HepG2 (cell line): ENCODE measurements around the gene ZNF530. TPM values are rescaled to one million over a fixed set of nuclear protein-coding genes. Genes with fewer than 3 reads are reported as not detected.

Experiments used
- ADNP ChIP-seq: sonication (generic); formaldehyde crosslinking; IDR thresholded peaks from 2 replicates; pipeline ENCODE4 v1.4.0; 2020; ENCODE audit warnings: missing genetic modification reagents
- CHD4 ChIP-seq: fragments of 200-600 bp; sonication (generic); IDR thresholded peaks from 2 replicates; pipeline ENCODE4 v1.7.0; 2017; ENCODE audit warnings: mild to moderate bottlenecking, low read length, borderline replicate concordance
- DMAP1 ChIP-seq: IDR thresholded peaks from 2 replicates; pipeline ENCODE4 v1.6.1; 2016
- HOXA7 ChIP-seq: sonication (generic); formaldehyde crosslinking; IDR thresholded peaks from 2 replicates; pipeline ENCODE4 v1.8.1; 2022; ENCODE audit warnings: mild to moderate bottlenecking, missing genetic modification reagents, moderate library complexity
- JDP2 ChIP-seq: sonication (generic); formaldehyde crosslinking; IDR thresholded peaks from 2 replicates; pipeline ENCODE4 v1.8.1; 2022; ENCODE audit warnings: missing genetic modification reagents, borderline replicate concordance
- NFKBIZ ChIP-seq: IDR thresholded peaks from 2 replicates; pipeline ENCODE4 v1.6.1; 2018; ENCODE audit warnings: missing genetic modification reagents, missing compliant biosample characterization
- ZNF142 ChIP-seq: sonication (generic); formaldehyde crosslinking; IDR thresholded peaks from 2 replicates; pipeline ENCODE4 v1.4.0; 2020; ENCODE audit warnings: missing genetic modification reagents
- ZNF614 ChIP-seq: IDR thresholded peaks from 2 replicates; pipeline ENCODE4 v1.6.1; 2018; ENCODE audit warnings: missing biosample characterization, missing genetic modification reagents, inconsistent platforms, borderline replicate concordance
- ZSCAN25 ChIP-seq: sonication (generic); formaldehyde crosslinking; IDR thresholded peaks from 2 replicates; pipeline ENCODE4 v1.8.0; 2022; ENCODE audit warnings: mild to moderate bottlenecking, missing genetic modification reagents
- polyA plus RNA-seq, 8 experiments: library from polyadenylated mRNA; depleted of rRNA in 3 of 8; stranded (reverse) in 7 of 8; unstranded in 1 of 8; fragments of >200 nt; fragmentation: Illumina TruSeq in 4 of 8; extraction: Trizol in 4 of 8; gene quantifications; 2 replicates each; pipeline versions ENCODE4 v1.2.1 to v1.2.3, GENCODE V29; 2011 to 2016; ENCODE audit warnings: low read depth in 4 of 8, missing spikeins in 1 of 8, mixed read lengths in 1 of 8; ENCODE audit not compliant: insufficient read depth in 1 of 8
- total RNA-seq, 5 experiments: library from RNA; depleted of rRNA; stranded (reverse); fragments of >200 nt; fragmentation: Illumina TruSeq; extraction: Trizol; gene quantifications; 2 replicates each; pipeline ENCODE4 v1.2.3, GENCODE V29; 2016; ENCODE audit warnings: low read depth in 1 of 5
- TF ChIP-seq, protein P1 (sequence below): sonication (generic); formaldehyde crosslinking; conservative IDR thresholded peaks from 2 replicates; pipeline ENCODE4 v1.4.0; 2020; ENCODE audit warnings: mild to moderate bottlenecking, missing genetic modification reagents, moderate library complexity
- TF ChIP-seq, protein P2 (sequence below): sonication (generic); formaldehyde crosslinking; IDR thresholded peaks from 2 replicates; pipeline ENCODE4 v1.5.1; 2020; ENCODE audit warnings: mild to moderate bottlenecking, missing genetic modification reagents, borderline replicate concordance
- TF ChIP-seq, protein P3 (sequence below): sonication (generic); formaldehyde crosslinking; IDR thresholded peaks from 2 replicates; pipeline ENCODE4 v1.5.1; 2020; ENCODE audit warnings: missing genetic modification reagents, mild to moderate bottlenecking, borderline replicate concordance
- TF ChIP-seq, protein P4 (sequence below): sonication (generic); formaldehyde crosslinking; IDR thresholded peaks from 2 replicates; pipeline ENCODE4 v1.5.0; 2020; ENCODE audit warnings: missing genetic modification reagents

The ZNF530 gene
- total and polyA plus RNA-seq, 2 of the 13 experiments (the other 11 are each of a cell fraction or from before 2014, with no cell fraction given), result 1.1 to 7.8 TPM

DNA sequence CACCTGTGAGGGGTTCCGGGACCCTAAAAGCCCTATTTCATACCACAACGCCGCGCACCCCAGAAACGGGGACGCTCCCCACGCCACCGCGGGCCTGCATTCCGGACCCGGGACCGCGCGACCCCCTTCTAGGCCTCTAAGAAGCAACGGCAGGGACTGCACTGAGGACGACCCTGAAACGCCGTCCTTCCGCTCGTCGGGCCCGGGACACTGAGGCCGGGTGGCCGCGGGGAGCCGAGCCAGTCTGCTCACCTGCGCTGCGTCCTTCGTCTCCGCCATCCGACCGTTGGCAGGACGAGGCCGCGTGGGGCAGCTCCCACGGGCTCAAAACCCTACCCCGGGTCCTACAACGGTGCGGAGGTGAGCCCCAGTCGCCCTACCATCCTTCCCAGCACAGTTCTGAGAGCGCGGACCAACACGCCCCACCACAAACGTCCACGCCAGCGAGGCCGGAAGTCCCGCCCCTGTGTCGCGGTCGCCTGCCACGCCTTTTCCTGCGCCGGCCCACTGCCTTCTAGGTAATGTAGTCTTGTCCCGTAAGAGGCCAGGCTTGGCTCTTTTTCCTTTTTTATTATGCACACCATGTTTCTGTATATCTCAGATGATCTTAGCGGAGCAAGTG is 40.2 kb upstream of the ZNF530 start, which contains the start of gene ZNF550 (continued):
- TF ChIP-seq ZNF142 (no peak), HOXA7 (no peak), JDP2 (CRISPR knock-in tag) (no peak), CHD4 (no peak), ADNP (CRISPR knock-in tag) (no peak), DMAP1 (CRISPR knock-in tag) (peak; percentile 49; the same call in 1 of the 2 replicates), NFKBIZ (no peak), ZNF614 (CRISPR knock-in tag) (no peak), ZSCAN25 (peak; percentile 54; the same call in 1 of the 2 replicates)
- TF ChIP-seq, protein P1, sequence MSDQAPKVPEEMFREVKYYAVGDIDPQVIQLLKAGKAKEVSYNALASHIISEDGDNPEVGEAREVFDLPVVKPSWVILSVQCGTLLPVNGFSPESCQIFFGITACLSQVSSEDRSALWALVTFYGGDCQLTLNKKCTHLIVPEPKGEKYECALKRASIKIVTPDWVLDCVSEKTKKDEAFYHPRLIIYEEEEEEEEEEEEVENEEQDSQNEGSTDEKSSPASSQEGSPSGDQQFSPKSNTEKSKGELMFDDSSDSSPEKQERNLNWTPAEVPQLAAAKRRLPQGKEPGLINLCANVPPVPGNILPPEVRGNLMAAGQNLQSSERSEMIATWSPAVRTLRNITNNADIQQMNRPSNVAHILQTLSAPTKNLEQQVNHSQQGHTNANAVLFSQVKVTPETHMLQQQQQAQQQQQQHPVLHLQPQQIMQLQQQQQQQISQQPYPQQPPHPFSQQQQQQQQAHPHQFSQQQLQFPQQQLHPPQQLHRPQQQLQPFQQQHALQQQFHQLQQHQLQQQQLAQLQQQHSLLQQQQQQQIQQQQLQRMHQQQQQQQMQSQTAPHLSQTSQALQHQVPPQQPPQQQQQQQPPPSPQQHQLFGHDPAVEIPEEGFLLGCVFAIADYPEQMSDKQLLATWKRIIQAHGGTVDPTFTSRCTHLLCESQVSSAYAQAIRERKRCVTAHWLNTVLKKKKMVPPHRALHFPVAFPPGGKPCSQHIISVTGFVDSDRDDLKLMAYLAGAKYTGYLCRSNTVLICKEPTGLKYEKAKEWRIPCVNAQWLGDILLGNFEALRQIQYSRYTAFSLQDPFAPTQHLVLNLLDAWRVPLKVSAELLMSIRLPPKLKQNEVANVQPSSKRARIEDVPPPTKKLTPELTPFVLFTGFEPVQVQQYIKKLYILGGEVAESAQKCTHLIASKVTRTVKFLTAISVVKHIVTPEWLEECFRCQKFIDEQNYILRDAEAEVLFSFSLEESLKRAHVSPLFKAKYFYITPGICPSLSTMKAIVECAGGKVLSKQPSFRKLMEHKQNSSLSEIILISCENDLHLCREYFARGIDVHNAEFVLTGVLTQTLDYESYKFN (CRISPR knock-in tag), result no peak
- TF ChIP-seq, protein P2, sequence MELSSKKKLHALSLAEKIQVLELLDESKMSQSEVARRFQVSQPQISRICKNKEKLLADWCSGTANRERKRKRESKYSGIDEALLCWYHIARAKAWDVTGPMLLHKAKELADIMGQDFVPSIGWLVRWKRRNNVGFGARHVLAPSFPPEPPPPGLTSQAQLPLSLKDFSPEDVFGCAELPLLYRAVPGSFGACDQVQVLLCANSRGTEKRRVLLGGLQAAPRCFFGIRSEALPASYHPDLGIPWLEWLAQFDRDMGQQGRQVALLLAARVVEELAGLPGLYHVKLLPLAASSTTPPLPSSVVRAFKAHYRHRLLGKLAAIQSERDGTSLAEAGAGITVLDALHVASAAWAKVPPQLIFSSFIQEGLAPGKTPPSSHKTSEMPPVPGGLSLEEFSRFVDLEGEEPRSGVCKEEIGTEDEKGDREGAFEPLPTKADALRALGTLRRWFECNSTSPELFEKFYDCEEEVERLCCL, result no peak
- TF ChIP-seq, protein P3, sequence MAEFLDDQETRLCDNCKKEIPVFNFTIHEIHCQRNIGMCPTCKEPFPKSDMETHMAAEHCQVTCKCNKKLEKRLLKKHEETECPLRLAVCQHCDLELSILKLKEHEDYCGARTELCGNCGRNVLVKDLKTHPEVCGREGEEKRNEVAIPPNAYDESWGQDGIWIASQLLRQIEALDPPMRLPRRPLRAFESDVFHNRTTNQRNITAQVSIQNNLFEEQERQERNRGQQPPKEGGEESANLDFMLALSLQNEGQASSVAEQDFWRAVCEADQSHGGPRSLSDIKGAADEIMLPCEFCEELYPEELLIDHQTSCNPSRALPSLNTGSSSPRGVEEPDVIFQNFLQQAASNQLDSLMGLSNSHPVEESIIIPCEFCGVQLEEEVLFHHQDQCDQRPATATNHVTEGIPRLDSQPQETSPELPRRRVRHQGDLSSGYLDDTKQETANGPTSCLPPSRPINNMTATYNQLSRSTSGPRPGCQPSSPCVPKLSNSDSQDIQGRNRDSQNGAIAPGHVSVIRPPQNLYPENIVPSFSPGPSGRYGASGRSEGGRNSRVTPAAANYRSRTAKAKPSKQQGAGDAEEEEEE (CRISPR knock-in tag), result no peak
- TF ChIP-seq, protein P4, sequence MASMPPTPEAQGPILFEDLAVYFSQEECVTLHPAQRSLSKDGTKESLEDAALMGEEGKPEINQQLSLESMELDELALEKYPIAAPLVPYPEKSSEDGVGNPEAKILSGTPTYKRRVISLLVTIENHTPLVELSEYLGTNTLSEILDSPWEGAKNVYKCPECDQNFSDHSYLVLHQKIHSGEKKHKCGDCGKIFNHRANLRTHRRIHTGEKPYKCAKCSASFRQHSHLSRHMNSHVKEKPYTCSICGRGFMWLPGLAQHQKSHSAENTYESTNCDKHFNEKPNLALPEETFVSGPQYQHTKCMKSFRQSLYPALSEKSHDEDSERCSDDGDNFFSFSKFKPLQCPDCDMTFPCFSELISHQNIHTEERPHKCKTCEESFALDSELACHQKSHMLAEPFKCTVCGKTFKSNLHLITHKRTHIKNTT (CRISPR knock-in tag), result no peak
